GM12878 (cell line): Measurements from ENCODE around the gene HEXA. TPM values are rescaled to one million over a fixed set of nuclear protein-coding genes. Genes with fewer than 3 reads are reported as not detected.

ENCODE experiments used
- BMI1 ChIP-seq: fragments of 450-650 bp; IDR thresholded peaks from 2 replicates; pipeline ENCODE4 v1.6.1; 2016; ENCODE audit warnings: mild to moderate bottlenecking, moderate library complexity, borderline replicate concordance
- CBFB ChIP-seq: IDR thresholded peaks from 2 replicates; pipeline ENCODE4 v1.6.1; 2016; ENCODE audit warnings: antibody characterized with exemption, low read depth
- CHD4 ChIP-seq: fragments of 200-600 bp; sonication (generic); IDR thresholded peaks from 2 replicates; pipeline ENCODE4 v1.6.1; 2016; ENCODE audit warnings: mild to moderate bottlenecking
- HDGF ChIP-seq: fragments of 450-650 bp; IDR thresholded peaks from 2 replicates; pipeline ENCODE4 v1.6.1; 2016; ENCODE audit warnings: antibody characterized with exemption
- IKZF1 ChIP-seq: fragments of 450-650 bp; conservative IDR thresholded peaks from 2 replicates; pipeline ENCODE4 v1.6.1; 2017; ENCODE audit warnings: antibody characterized with exemption, mild to moderate bottlenecking
- IKZF2 ChIP-seq, 2 experiments: fragments of 450-650 bp; IDR thresholded peaks; 2 replicates each; pipeline ENCODE4 v1.6.1; 2017; ENCODE audit warnings: mild to moderate bottlenecking in 2 of 2, moderate library complexity in 2 of 2
- JUNB ChIP-seq: IDR thresholded peaks from 2 replicates; pipeline ENCODE4 v1.6.1; 2016; ENCODE audit warnings: antibody characterized with exemption, mild to moderate bottlenecking
- KLF5 ChIP-seq: fragments of 450-650 bp; IDR thresholded peaks from 2 replicates; pipeline ENCODE4 v1.6.1; 2014; ENCODE audit warnings: mild to moderate bottlenecking; ENCODE audit not compliant: partially characterized antibody
- MEF2B ChIP-seq: fragments of 450-650 bp; IDR thresholded peaks from 2 replicates; pipeline ENCODE4 v1.6.1; 2018; ENCODE audit warnings: mild to moderate bottlenecking, moderate library complexity; ENCODE audit not compliant: partially characterized antibody, poor library complexity, severe bottlenecking
- MXI1 ChIP-seq: fragments of 150-350 bp; IDR thresholded peaks from 2 replicates; pipeline ENCODE4 v1.6.1; 2011; ENCODE audit warnings: low read depth, mild to moderate bottlenecking, inconsistent platforms, low read length, improper control_type of control experiment
- MYB ChIP-seq: fragments of 150-350 bp; IDR thresholded peaks from 2 replicates; pipeline ENCODE4 v1.6.1; 2014; ENCODE audit warnings: mild to moderate bottlenecking, low read depth, low read length, borderline replicate concordance
- PAX5 ChIP-seq: IDR thresholded peaks from 2 replicates; pipeline ENCODE4 v1.6.1; 2011; ENCODE audit warnings: low read depth, low read length, borderline replicate concordance
- PML ChIP-seq: IDR thresholded peaks from 2 replicates; pipeline ENCODE4 v1.6.1; 2012; ENCODE audit warnings: low read length, inconsistent platforms
- POU2F2 ChIP-seq: IDR thresholded peaks from 3 replicates; pipeline ENCODE4 v1.6.1; 2011; ENCODE audit warnings: low read depth, mild to moderate bottlenecking, low read length, borderline replicate concordance
- PRDM15 ChIP-seq: fragments of 450-650 bp; formaldehyde crosslinking; IDR thresholded peaks from 2 replicates; pipeline ENCODE4 v1.4.0; 2020; ENCODE audit warnings: mild to moderate bottlenecking, moderate library complexity
- SKIL ChIP-seq: fragments of 450-650 bp; IDR thresholded peaks from 2 replicates; pipeline ENCODE4 v1.6.1; 2017; ENCODE audit warnings: mild to moderate bottlenecking, low read depth, inconsistent platforms; ENCODE audit not compliant: poor library complexity, severe bottlenecking
- TAF1 ChIP-seq: IDR thresholded peaks from 2 replicates; pipeline ENCODE4 v1.6.1; 2011; ENCODE audit warnings: mild to moderate bottlenecking, low read depth, low read length, borderline replicate concordance
- TBL1XR1 ChIP-seq: IDR thresholded peaks from 2 replicates; pipeline ENCODE4 v1.6.1; 2012; ENCODE audit warnings: low read depth, low read length, improper control_type of control experiment
- USF2 ChIP-seq: IDR thresholded peaks from 2 replicates; pipeline ENCODE4 v1.6.1; 2011; ENCODE audit warnings: low read depth, low read length, improper control_type of control experiment, borderline replicate concordance
- ZNF592 ChIP-seq: fragments of 450-650 bp; IDR thresholded peaks from 2 replicates; pipeline ENCODE4 v1.6.1; 2017; ENCODE audit warnings: mild to moderate bottlenecking, moderate library complexity
- polyA plus RNA-seq, 11 experiments: library from polyadenylated mRNA; depleted of rRNA in 4 of 11; unstranded in 6 of 11; stranded (reverse) in 5 of 11; fragments of >200 nt; fragmentation: Nextera tagmentation in 4 of 11; fragmentation: Illumina TruSeq in 1 of 11; extraction: Ambion mirVana in 4 of 11; extraction: Trizol in 1 of 11; gene quantifications; 1 replicate in 1 of 11; 2 replicates in 10 of 11; pipeline versions ENCODE4 v1.2.1 to v1.2.3, GENCODE V29; 2011 to 2016; ENCODE audit warnings: inconsistent platforms in 2 of 11, missing spikeins in 2 of 11, low read depth in 1 of 11
- total RNA-seq, 4 experiments: library from RNA; depleted of rRNA in 3 of 4; stranded (reverse); fragments of >200 nt in 3 of 4; fragmentation: Illumina TruSeq in 1 of 4; extraction: Trizol in 1 of 4; gene quantifications; 2 replicates each; pipeline versions ENCODE4 v1.2.1 to v1.2.3, GENCODE V29; 2013 to 2021

Gene HEXA
- total and polyA plus RNA-seq, 10 of the 15 experiments (the other 5 are each of a cell fraction or from before 2014, with no cell fraction given) = 24.5 to 151 (median 69.3) TPM

- TF ChIP-seq PRDM15 (no peak), HDGF (0 out of 2 replicates have a peak, but pooled peaks have one; percentile 42), CHD4 (no peak), PML (no peak), TBL1XR1 (no peak), MXI1 (peak; percentile 75), SKIL (no peak), USF2 (no peak), PAX5 (peak; percentile 64; the same call in 1 of the 2 replicates), IKZF1 (peak; percentile 69), POU2F2 (peak; percentile 93), KLF5 (no peak), MYB (no peak), ZNF592 (no peak), JUNB (no peak), MEF2B (peak; percentile 13), CBFB (no peak), BMI1 (peak; percentile 67), IKZF2 (IDR thresholded peaks at IDR 0.05) (peak in 1 of 2 experiments; percentile 58; a peak in 1 of 4 replicates), TAF1 (no peak)
Measured at GRCh38 chr15:72319985-72320671, 55.7 kb downstream of the HEXA start, which contains the start of gene CELF6 (continued).
